ENCODE data around the gene SLCO2A1.
A peak's percentile ranks its signal among the peaks of the same experiment; 100 is the strongest.

SLCO2A1 gene

GRCh38 chr3:133899311-133899710 lies 130.4 kb downstream of the SLCO2A1 start:
- no peak for DNase-seq (ENCODE audit: low spot score)

GRCh38 chr3:133897547-133897946 lies 132.2 kb downstream of the SLCO2A1 start:
- DNase-seq (ENCODE audit: low spot score) = no peak

DNA sequence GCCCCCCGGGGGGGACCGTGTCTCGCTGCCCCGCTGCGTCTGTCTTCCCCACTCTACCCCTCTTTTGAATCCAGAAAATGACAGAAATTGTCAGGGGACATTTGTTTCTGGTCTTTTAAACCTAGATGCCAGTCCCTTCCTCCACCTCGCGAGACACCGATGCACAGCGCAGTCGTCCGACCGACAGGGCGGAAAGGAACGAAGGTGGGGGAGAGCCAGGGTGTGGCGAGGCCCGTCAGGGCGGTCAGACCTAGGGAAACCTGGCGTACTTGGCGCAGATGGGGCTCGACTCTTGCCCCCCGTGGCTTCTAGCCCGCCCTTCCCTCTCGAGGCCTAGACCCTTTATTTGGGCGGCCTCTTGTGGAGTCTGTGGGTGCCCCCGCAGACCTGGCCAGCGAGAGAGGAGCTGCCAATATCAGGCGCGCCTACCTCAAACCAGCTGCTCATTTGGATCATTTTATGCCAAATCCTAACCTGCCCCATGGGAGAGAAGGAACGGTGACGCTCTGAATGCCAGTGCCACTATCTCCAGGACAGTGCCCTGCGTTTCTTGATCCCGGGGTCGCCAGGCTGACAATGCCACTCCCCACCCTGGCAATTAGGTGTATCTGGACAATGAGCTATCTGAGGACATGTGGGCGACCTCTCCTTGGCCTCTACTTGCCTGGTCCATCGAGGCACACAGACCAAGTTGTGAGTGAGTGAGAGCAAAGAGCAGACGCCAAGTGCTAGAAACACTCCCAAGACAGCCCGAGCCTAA lies 133.5 kb downstream of the SLCO2A1 start:
- peak; percentile 43 for DNase-seq (ENCODE audit: low spot score)

- DNase-seq (ENCODE audit: low spot score) = peak; percentile 94
Measured at GRCh38 chr3:133895208-133896001, 134.3 kb downstream of the SLCO2A1 start, which contains the start of gene RAB6B. Gene RAB6B, minus strand, starts transcription at chr3:133895882. Its CDS starts 416 bp downstream, at chr3:133895466.

GRCh38 chr3:133894353-133895207 lies 135.1 kb downstream of the SLCO2A1 start:
- DNase-seq (ENCODE audit: low spot score) = peak; percentile 38

DNA sequence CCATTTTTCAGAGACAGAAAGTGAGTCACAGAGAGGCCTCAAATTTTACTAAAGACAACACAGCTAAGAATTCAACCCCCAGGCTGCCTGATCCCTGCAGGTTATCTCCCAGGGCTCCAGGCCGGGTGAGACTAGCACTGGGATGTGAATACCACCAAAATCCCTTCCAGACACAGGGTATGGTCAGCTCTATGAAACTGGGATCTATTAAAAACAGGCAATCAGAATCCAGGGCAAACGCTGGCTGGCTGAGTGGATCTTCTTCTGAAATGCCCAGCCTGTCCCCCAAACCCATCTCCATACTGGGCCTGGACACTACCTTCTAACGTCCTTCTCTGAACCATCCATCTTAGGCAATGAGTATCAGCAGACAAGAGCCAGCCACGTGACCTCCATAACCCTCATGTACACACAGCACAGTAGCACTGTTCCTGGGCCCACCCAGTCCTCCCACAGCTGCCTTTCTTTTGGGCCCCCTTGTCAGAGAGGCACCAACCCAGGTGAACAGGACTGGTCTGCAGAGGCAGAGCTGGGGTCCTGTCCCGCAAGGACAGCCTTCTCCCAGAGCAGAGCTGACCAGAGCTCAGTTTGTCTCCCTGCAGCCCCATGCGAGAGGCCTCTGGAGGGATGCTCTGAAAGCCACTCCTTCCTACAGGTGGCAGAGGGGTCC lies 135.9 kb downstream of the SLCO2A1 start:
- no peak for DNase-seq (ENCODE audit: low spot score)

DNA sequence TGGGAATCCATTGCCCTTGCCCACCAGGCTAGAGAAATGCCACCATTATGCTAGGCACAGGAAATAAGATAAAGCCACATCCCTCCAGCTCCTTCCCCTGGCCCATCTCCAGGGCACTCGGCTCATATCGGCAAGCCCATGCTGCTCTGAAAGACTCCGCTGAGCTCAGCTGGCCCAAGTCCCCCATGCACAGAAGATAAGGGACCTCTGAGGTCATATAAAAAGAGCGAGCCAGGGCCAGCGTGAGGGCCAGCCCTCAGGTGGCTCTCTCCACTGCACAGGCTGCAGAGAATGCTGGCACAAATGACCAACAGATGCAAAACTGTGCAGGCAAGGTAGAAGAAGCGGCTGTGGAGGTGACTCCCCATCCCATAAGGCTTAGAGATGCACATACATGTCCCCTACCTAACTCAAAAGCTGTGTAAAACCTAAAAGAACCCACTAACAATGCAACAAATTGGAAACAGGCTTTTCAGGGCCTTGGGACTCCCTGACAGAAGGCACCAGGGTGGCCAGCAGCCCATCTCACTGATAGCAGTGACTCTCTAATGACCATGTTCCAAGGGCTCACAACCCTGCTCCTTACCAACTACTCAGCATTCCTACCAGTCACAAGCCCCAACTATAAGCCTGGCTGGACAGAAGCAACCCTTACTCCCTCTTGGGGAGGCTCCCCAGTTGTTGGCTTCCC lies 137.0 kb downstream of the SLCO2A1 start:
- DNase-seq (ENCODE audit: low spot score) = no peak

DNA sequence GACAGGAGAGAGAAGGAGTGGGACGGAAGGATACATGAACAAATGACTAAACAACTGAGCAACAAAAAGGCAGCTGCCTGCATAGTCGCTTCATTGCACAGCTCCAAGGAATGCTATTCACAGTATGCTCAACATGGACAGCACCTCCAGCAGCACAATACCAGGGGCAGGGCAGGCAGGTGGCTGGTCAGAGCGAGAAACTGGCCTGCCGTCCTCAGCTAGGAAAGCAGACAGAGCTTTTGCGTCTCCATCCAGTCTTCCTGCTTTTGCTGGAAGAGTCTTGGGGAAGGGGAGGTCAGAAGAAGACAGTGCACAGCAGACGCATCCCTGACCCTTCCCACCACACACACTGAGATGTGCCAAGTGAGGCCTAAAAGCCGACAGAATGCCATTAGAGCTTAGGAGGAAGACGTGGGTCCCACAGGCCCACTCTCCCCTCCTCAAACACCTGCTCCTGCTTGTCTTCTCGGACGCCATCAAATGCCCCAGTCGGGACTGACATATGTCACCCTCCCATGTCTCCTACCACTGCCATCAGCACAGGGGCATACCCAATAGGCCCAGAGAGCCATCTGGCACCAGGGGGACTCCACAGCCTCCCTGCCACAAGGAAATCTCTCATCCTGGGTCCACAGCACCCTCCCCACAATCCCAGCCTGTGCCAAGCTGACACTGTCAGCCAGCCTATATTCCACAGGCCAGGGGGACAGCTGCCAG lies 137.9 kb downstream of the SLCO2A1 start:
- no peak for DNase-seq (ENCODE audit: low spot score)

DNA sequence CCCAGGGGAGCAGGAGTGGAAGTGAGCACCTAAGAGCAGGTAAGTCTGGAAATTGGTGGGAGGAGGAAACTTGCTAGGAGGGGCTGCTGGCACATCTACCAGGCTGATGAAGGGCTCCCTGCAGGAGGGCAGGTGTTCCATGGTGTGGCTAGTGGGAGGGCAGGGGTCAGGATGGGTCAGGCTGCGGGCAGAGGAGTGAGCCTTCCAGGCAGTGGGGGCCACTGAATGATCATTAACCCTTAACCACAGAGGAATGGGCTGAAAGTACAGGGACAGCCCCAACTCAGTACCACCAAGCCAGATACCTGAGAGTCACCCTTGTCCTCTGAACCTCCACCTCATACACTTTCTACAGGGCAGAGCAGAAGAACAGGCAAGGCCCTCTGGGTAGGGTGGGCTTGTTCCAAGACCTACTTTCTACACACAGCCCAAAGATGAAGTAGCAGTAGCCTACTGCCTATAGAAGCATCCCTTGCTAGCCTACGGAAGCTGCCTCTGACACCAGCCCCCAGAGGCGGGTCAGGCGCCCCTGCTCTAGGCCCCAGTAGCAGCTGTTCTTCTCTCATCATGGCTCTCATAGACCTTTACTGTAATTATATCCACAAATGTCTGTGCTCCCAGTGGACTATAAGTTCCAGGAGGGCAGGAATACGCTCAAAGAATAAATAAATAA lies 138.6 kb downstream of the SLCO2A1 start:
- no peak for DNase-seq (ENCODE audit: low spot score)

DNA sequence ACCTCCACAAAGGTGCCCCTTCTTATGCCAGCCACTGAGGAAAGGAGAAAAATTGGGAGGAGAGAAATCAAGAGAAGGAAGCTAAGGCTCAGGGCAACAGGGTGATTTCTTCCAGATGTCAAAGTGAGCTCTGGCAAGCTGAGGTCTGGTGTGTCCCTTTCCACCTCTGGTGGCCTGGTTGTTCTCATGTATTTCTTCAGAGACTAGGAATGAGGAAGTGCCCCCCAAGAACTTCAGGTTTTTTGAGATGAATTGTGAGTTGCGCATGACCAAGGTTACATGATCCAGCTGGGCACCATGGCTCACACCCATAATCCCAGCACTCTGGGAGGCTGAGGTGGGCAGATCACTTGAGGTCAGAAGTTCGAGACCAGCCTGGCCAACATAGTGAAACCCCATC lies 139.7 kb downstream of the SLCO2A1 start:
- no peak for DNase-seq (ENCODE audit: low spot score)

GRCh38 chr3:133888726-133889340 lies 140.9 kb downstream of the SLCO2A1 start:
- DNase-seq (ENCODE audit: low spot score) = peak; percentile 1

GRCh38 chr3:133887803-133888703 lies 141.7 kb downstream of the SLCO2A1 start:
- peak; percentile 4 for DNase-seq (ENCODE audit: low spot score)

DNA sequence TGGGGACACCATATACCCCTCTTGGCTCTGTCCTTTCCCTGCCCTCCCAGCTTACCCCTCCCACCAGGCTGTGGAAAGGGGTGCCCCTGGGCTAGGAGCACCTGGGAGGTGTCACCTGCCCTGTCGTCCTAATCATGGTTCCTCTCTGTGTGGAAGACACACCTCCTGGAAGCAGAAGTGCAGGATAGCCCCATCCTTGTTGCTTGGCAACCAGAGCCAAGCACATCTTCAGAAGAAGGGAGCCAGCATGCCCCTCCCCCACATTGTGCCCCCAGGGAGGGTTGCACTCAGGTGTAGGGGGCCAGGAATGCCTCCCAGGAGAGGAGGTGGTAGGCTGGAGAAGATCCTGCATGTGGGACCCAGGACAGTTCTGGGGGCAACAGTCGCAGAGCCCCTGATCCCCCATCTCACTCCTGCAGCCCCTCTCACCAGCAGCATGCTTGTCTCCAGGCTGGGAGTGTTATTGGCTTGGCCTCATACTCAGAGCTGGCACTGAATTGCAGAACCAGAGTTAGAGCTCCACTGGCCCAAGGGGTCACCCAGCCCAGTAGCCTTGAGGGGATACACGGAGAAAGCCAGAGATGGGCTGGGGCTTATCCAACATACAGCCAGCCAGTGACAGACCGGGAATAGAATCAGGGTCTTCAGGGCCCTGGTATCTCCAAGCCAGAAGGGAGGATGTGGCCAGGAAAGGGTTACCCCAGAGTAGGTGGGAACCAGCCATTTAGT lies 142.5 kb downstream of the SLCO2A1 start:
- no peak for DNase-seq (ENCODE audit: low spot score)

- DNase-seq (ENCODE audit: low spot score) = no peak
Measured at GRCh38 chr3:133886031-133886722, 143.5 kb downstream of the SLCO2A1 start.

DNA sequence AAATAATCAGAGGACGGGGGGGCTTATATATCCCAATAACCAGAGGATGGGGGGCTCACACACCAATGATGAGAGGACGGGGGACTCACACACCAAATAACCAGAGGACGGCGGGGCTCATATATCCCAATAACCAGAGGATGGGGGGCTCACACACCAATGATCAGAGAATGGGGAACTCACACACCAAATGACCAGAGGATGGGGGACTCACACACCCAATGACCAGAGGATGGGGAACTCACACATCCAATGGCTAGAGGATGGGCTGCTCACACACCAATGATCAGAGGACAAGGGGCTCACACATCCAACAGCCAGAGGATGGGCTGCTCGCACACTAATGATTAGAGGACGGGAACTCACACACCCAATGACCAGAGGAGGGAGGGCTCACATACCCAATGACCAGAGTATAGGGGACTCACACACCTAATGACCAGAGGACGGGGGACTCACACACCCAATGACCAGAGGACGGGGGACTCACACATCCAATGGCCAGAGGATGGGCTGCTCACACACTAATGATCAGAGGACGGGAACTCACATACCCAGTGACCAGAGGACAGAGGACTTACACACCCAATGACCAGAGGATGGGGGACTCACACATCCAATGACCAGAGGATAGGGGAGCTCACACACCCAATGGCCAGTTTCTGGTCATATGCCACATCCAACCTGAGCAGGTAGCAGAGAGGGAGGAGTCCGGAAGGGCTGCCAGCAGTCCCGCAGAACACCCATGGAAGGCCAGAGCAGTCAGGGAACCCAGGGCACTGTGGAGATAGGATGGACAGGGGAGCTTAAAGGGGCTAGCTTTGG lies 144.6 kb downstream of the SLCO2A1 start:
- DNase-seq (ENCODE audit: low spot score) = no peak
